ENCODE results near the gene ABCD4.

GRCh38 chr14:74240794-74241651 lies 61.7 kb downstream of the ABCD4 start:
- no peak for TF ChIP-seq POLR2A (IDR thresholded peaks at IDR 0.05; ENCODE audit: low read length)
- no peak for TF ChIP-seq GATA1 (IDR thresholded peaks at IDR 0.05; ENCODE audit: low read depth, low read length)

Measured in erythroblast (primary cell).